ENCODE results near the gene ABCA13.

The ABCA13 gene

GRCh38 chr7:48309720-48310119, 138.5 kb downstream of the ABCA13 start:
- Histone ChIP-seq H3K4me1 (ENCODE audit: low read depth, poor library complexity, severe bottlenecking) (no peaks in the 10 kb centered on the region), H3K79me2 (ENCODE audit: insufficient read depth, low read depth) (no peaks in the 10 kb centered on the region), H3K9ac (no peak overlapping the region), H4K20me1 (ENCODE audit: insufficient read depth) (no peaks in the 10 kb centered on the region), H3K4me3 (IDR thresholded peaks at IDR 0.05; ENCODE audit: insufficient read depth, low read depth, low read length) (no peak overlapping the region), H2AFZ (ENCODE audit: low read depth) (no peak overlapping the region), H3K27ac (no peak overlapping the region), H3K36me3 (ENCODE audit: insufficient read depth) (no peaks in the 10 kb centered on the region), H3K27me3 (ENCODE audit: insufficient read depth, low read depth) (no peaks in the 10 kb centered on the region), H3K4me2 (no peak overlapping the region)
- TF ChIP-seq, protein P1, sequence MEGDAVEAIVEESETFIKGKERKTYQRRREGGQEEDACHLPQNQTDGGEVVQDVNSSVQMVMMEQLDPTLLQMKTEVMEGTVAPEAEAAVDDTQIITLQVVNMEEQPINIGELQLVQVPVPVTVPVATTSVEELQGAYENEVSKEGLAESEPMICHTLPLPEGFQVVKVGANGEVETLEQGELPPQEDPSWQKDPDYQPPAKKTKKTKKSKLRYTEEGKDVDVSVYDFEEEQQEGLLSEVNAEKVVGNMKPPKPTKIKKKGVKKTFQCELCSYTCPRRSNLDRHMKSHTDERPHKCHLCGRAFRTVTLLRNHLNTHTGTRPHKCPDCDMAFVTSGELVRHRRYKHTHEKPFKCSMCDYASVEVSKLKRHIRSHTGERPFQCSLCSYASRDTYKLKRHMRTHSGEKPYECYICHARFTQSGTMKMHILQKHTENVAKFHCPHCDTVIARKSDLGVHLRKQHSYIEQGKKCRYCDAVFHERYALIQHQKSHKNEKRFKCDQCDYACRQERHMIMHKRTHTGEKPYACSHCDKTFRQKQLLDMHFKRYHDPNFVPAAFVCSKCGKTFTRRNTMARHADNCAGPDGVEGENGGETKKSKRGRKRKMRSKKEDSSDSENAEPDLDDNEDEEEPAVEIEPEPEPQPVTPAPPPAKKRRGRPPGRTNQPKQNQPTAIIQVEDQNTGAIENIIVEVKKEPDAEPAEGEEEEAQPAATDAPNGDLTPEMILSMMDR (conservative IDR thresholded peaks at IDR 0.05; ENCODE audit: low read depth, low read length) = no peak

GRCh38 chr7:48311464-48312100, 140.3 kb downstream of the ABCA13 start:
- Histone ChIP-seq H3K4me1 (ENCODE audit: low read depth, poor library complexity, severe bottlenecking) (no peaks in the 10 kb centered on the region), H3K27ac (no peak overlapping the region), H2AFZ (ENCODE audit: low read depth) (no peak overlapping the region), H3K4me3 (IDR thresholded peaks at IDR 0.05; ENCODE audit: insufficient read depth, low read depth, low read length) (no peak overlapping the region), H3K27me3 (ENCODE audit: insufficient read depth, low read depth) (no peaks in the 10 kb centered on the region), H3K79me2 (ENCODE audit: insufficient read depth, low read depth) (no peaks in the 10 kb centered on the region), H3K9ac (no peak overlapping the region), H3K4me2 (no peak overlapping the region), H3K36me3 (ENCODE audit: insufficient read depth) (no peaks in the 10 kb centered on the region), H4K20me1 (ENCODE audit: insufficient read depth) (no peaks in the 10 kb centered on the region)
- TF ChIP-seq, protein P1 (conservative IDR thresholded peaks at IDR 0.05; ENCODE audit: low read depth, low read length) = no peak

DNA sequence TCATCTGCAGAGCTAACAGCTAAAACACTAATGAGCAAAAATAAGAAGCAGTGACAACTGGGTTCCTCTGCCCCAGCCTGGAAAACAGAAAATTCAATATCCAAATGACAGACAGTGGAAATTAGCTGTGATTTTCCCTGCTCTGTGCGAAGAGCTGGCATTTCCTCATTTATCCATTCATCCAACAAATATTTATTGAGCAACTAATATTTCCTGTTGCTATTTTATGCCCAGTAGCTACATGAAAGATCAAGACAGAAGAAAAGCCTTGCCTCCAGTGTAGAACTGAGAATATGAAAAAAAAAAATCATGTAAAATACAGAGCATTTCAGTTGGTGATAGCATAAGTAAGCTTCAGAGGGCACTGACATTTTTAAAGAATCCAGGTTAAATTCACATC, 140.9 kb downstream of the ABCA13 start:
- Histone ChIP-seq H3K4me2 (no peak overlapping the region), H4K20me1 (ENCODE audit: insufficient read depth) (no peaks in the 10 kb centered on the region), H3K27me3 (ENCODE audit: insufficient read depth, low read depth) (no peaks in the 10 kb centered on the region), H3K4me1 (ENCODE audit: low read depth, poor library complexity, severe bottlenecking) (no peaks in the 10 kb centered on the region), H3K9ac (no peak overlapping the region), H3K79me2 (ENCODE audit: insufficient read depth, low read depth) (no peaks in the 10 kb centered on the region), H3K4me3 (IDR thresholded peaks at IDR 0.05; ENCODE audit: insufficient read depth, low read depth, low read length) (no peak overlapping the region), H2AFZ (ENCODE audit: low read depth) (no peak overlapping the region), H3K36me3 (ENCODE audit: insufficient read depth) (no peaks in the 10 kb centered on the region), H3K27ac (no peak overlapping the region)
- TF ChIP-seq, protein P1 (conservative IDR thresholded peaks at IDR 0.05; ENCODE audit: low read depth, low read length) = no peak

DNA sequence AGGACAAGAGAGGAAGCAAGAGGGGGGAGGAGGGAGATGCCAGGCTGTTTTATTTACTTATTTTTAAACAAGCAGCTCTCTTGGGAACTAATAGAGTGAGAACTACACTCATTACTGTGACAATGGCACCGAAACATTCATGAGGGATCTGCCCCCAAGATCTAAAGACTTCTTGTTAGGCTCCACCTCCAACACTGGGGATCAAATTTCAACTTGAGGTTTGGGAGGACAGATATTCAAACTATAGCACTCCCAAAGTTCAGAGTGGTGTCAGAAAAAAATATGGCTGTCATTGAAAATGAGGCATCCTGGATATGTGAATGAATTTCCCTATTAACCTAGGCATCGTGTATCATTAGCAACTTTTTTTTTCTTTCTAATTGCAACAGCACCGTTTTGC, 145.5 kb downstream of the ABCA13 start:
- Histone ChIP-seq H3K9ac (no peak overlapping the region), H3K27ac (no peak overlapping the region), H3K4me3 (IDR thresholded peaks at IDR 0.05; ENCODE audit: insufficient read depth, low read depth, low read length) (no peak overlapping the region), H3K27me3 (ENCODE audit: insufficient read depth, low read depth) (no peaks in the 10 kb centered on the region), H2AFZ (ENCODE audit: low read depth) (no peak overlapping the region), H3K4me1 (ENCODE audit: low read depth, poor library complexity, severe bottlenecking) (no peaks in the 10 kb centered on the region), H3K79me2 (ENCODE audit: insufficient read depth, low read depth) (no peaks in the 10 kb centered on the region), H3K36me3 (ENCODE audit: insufficient read depth) (no peaks in the 10 kb centered on the region), H4K20me1 (ENCODE audit: insufficient read depth) (no peaks in the 10 kb centered on the region), H3K4me2 (no peak overlapping the region)
- TF ChIP-seq, protein P1 (conservative IDR thresholded peaks at IDR 0.05; ENCODE audit: low read depth, low read length) = no peak
